Neutrophil (primary cell): Measurements from ENCODE around the gene FRMD5.
"Not testable (repeated sequence)": the region's sequence is repeated elsewhere in the genome, so short reads cannot be mapped to it uniquely, and the experiment has no call there.

Source experiments
- H3K27ac ChIP-seq: fragments of 200-600 bp; sonication (generic); 2 replicates; pipeline ENCODE4 v1.5.1; 2016; ENCODE audit warnings: mild to moderate bottlenecking, moderate library complexity
- H3K27me3 ChIP-seq: fragments of 200-600 bp; sonication (generic); 2 replicates; pipeline ENCODE4 v1.6.0; 2016; ENCODE audit warnings: mild to moderate bottlenecking
- H3K36me3 ChIP-seq: fragments of 200-600 bp; sonication (generic); 2 replicates; pipeline ENCODE4 v1.5.1; 2017
- H3K4me1 ChIP-seq, 2 experiments: fragments of 200-600 bp in 1 of 2; sonication (generic) in 1 of 2; 1 replicate in 1 of 2; 2 replicates in 1 of 2; pipeline versions ENCODE4 v1.5.1 to v1.6.1; 2013 to 2016; ENCODE audit warnings: low read depth in 1 of 2, low read length in 1 of 2, mild to moderate bottlenecking in 1 of 2, moderate library complexity in 1 of 2; ENCODE audit not compliant: control insufficient read depth in 1 of 2, insufficient read depth in 1 of 2
- H3K4me3 ChIP-seq, 2 experiments: fragments of 200-600 bp in 1 of 2; sonication (generic) in 1 of 2; 1 replicate in 1 of 2; 2 replicates in 1 of 2; pipeline ENCODE4 v1.5.1; 2013 to 2016; ENCODE audit warnings: low read depth in 1 of 2, low read length in 1 of 2, mild to moderate bottlenecking in 1 of 2, moderate library complexity in 1 of 2
- H3K9me3 ChIP-seq: fragments of 200-600 bp; sonication (generic); 2 replicates; pipeline ENCODE4 v1.5.1; 2016
- CTCF ChIP-seq: fragments of 200-600 bp; sonication (generic); IDR thresholded peaks from 2 replicates; pipeline ENCODE4 v1.5.1; 2016; ENCODE audit warnings: antibody characterized with exemption

Gene FRMD5

GRCh38 chr15:43851251-43851650 is 343.8 kb downstream of the FRMD5 start:
- Histone ChIP-seq H3K4me1 (no peaks in the 10 kb centered on the region), H3K9me3 (no peaks in the 10 kb centered on the region), H3K36me3 (peaks cover 30% of the 10 kb centered on the region), H3K27me3 (no peaks in the 10 kb centered on the region), H3K27ac (no peak overlapping the region), H3K4me3 (no peak overlapping the region)
- no peak for TF ChIP-seq CTCF

GRCh38 chr15:43845421-43845820 is 349.6 kb downstream of the FRMD5 start:
- peaks cover 22% of the 10 kb centered on the region for H3K36me3 ChIP-seq
- H3K4me1 ChIP-seq = no peaks in the 10 kb centered on the region
- TF ChIP-seq CTCF = no peak
- no peak overlapping the region for H3K27ac ChIP-seq
- no peaks in the 10 kb centered on the region for H3K27me3 ChIP-seq
- no peak overlapping the region for H3K4me3 ChIP-seq
- no peaks in the 10 kb centered on the region for H3K9me3 ChIP-seq

GRCh38 chr15:43832485-43832884 is 362.6 kb downstream of the FRMD5 start:
- not testable (repeated sequence) for H3K4me3 ChIP-seq, H3K4me1 ChIP-seq, H3K27ac ChIP-seq, H3K9me3 ChIP-seq, H3K36me3 ChIP-seq, H3K27me3 ChIP-seq

- not testable (repeated sequence) for H3K27ac ChIP-seq, H3K4me3 ChIP-seq, H3K36me3 ChIP-seq
These were observed 363.5 kb downstream of the FRMD5 start for GRCh38 chr15:43831519-43832052.

GRCh38 chr15:43830691-43831275 is 364.3 kb downstream of the FRMD5 start:
- H3K9me3 ChIP-seq, H3K36me3 ChIP-seq: not testable (repeated sequence)

More at GRCh38 chr15:43831519-43832052, 363.5 kb downstream of the FRMD5 start:
- not testable (repeated sequence) for H3K9me3 ChIP-seq, H3K27me3 ChIP-seq
- peaks cover 10 to 14% of the 10 kb centered on the region in 2 experiments for H3K4me1 ChIP-seq

GRCh38 chr15:43829951-43830540 is 365.0 kb downstream of the FRMD5 start:
- peaks cover 15 to 20% of the 10 kb centered on the region in 2 experiments for H3K4me1 ChIP-seq
- not testable (repeated sequence) for H3K27ac ChIP-seq, H3K9me3 ChIP-seq, H3K27me3 ChIP-seq, H3K4me3 ChIP-seq, H3K36me3 ChIP-seq

More at GRCh38 chr15:43830691-43831275, 364.3 kb downstream of the FRMD5 start:
- peaks cover 15 to 19% of the 10 kb centered on the region in 2 experiments for H3K4me1 ChIP-seq
- not testable (repeated sequence) for H3K4me3 ChIP-seq, H3K27me3 ChIP-seq, H3K27ac ChIP-seq

GRCh38 chr15:43828061-43828657 is 366.9 kb downstream of the FRMD5 start:
- Histone ChIP-seq H3K4me1 (peaks cover 22 to 32% of the 10 kb centered on the region in 2 experiments), H3K27me3 (no peaks in the 10 kb centered on the region), H3K36me3 (no peaks in the 10 kb centered on the region), H3K4me3 (no peak overlapping the region), H3K9me3 (no peaks in the 10 kb centered on the region), H3K27ac (no peak overlapping the region)
- TF ChIP-seq CTCF = no peak
